HepG2 (cell line): ENCODE measurements around the gene TOP2B. TPM values are rescaled to one million over a fixed set of nuclear protein-coding genes. Genes with fewer than 3 reads are reported as not detected.

Experiments used
- CEBPG ChIP-seq: IDR thresholded peaks from 2 replicates; pipeline ENCODE4 v1.6.1; 2016
- ETV5 ChIP-seq: IDR thresholded peaks from 2 replicates; pipeline ENCODE4 v1.6.1; 2018; ENCODE audit warnings: missing biosample characterization, missing genetic modification reagents, inconsistent platforms, borderline replicate concordance
- FOXP1 ChIP-seq, 2 experiments: fragments of 450-650 bp in 1 of 2; IDR thresholded peaks; 2 replicates each; pipeline ENCODE4 v1.6.1; 2017 to 2018; ENCODE audit warnings: antibody characterized with exemption in 1 of 2
- HDAC1 ChIP-seq: sonication (generic); formaldehyde crosslinking; IDR thresholded peaks from 2 replicates; pipeline ENCODE4 v1.5.1; 2020; ENCODE audit warnings: mild to moderate bottlenecking, missing genetic modification reagents
- HNF4G ChIP-seq, 2 experiments: sonication (generic) in 1 of 2; formaldehyde crosslinking in 1 of 2; IDR thresholded peaks; 2 replicates each; pipeline versions ENCODE4 v1.4.0 to v1.6.1; 2011 to 2020; ENCODE audit warnings: borderline replicate concordance in 2 of 2, low read depth in 2 of 2, mild to moderate bottlenecking in 2 of 2, low read length in 1 of 2, missing genetic modification reagents in 1 of 2, moderate library complexity in 1 of 2
- KAT2B ChIP-seq: fragments of 150-350 bp; IDR thresholded peaks from 2 replicates; pipeline ENCODE4 v1.6.1; 2014; ENCODE audit warnings: low read depth, low read length, borderline replicate concordance
- KMT2B ChIP-seq: IDR thresholded peaks from 2 replicates; pipeline ENCODE4 v1.6.1; 2016; ENCODE audit warnings: missing genetic modification reagents, missing compliant biosample characterization
- MIER3 ChIP-seq: IDR thresholded peaks from 2 replicates; pipeline ENCODE4 v1.6.1; 2016; ENCODE audit warnings: missing compliant biosample characterization, borderline replicate concordance
- POGZ ChIP-seq: sonication (generic); formaldehyde crosslinking; IDR thresholded peaks from 2 replicates; pipeline ENCODE4 v1.4.0; 2020; ENCODE audit warnings: mild to moderate bottlenecking, missing genetic modification reagents
- POLR2AphosphoS5 ChIP-seq: IDR thresholded peaks from 2 replicates; pipeline ENCODE4 v1.6.1; 2012; ENCODE audit warnings: low read depth, low read length
- SALL2 ChIP-seq: sonication (generic); formaldehyde crosslinking; IDR thresholded peaks from 2 replicates; pipeline ENCODE4 v1.8.1; 2023; ENCODE audit warnings: mild to moderate bottlenecking, missing genetic modification reagents, inconsistent platforms
- TOPORS ChIP-seq: sonication (generic); formaldehyde crosslinking; IDR thresholded peaks from 2 replicates; pipeline ENCODE4 v1.8.0; 2023; ENCODE audit warnings: mild to moderate bottlenecking, missing genetic modification reagents
- XBP1 ChIP-seq: sonication (generic); formaldehyde crosslinking; IDR thresholded peaks from 2 replicates; pipeline ENCODE4 v1.5.0; 2020; ENCODE audit warnings: missing genetic modification reagents
- ZFP82 ChIP-seq: sonication (generic); formaldehyde crosslinking; IDR thresholded peaks from 2 replicates; pipeline ENCODE4 v1.5.1; 2020; ENCODE audit warnings: mild to moderate bottlenecking, missing genetic modification reagents, borderline replicate concordance
- ZNF180 ChIP-seq: sonication (generic); formaldehyde crosslinking; IDR thresholded peaks from 2 replicates; pipeline ENCODE4 v1.4.0; 2020; ENCODE audit warnings: low read depth, missing genetic modification reagents, borderline replicate concordance
- ZNF232 ChIP-seq: sonication (generic); formaldehyde crosslinking; IDR thresholded peaks from 2 replicates; pipeline ENCODE4 v1.4.0; 2020; ENCODE audit warnings: missing genetic modification reagents, borderline replicate concordance
- ZNF652 ChIP-seq: IDR thresholded peaks from 2 replicates; pipeline ENCODE4 v1.6.1; 2016; ENCODE audit warnings: low read depth, borderline replicate concordance
- polyA plus RNA-seq, 8 experiments: library from polyadenylated mRNA; depleted of rRNA in 3 of 8; stranded (reverse) in 7 of 8; unstranded in 1 of 8; fragments of >200 nt; fragmentation: Illumina TruSeq in 4 of 8; extraction: Trizol in 4 of 8; gene quantifications; 2 replicates each; pipeline versions ENCODE4 v1.2.1 to v1.2.3, GENCODE V29; 2011 to 2016; ENCODE audit warnings: low read depth in 4 of 8, missing spikeins in 1 of 8, mixed read lengths in 1 of 8; ENCODE audit not compliant: insufficient read depth in 1 of 8
- total RNA-seq, 5 experiments: library from RNA; depleted of rRNA; stranded (reverse); fragments of >200 nt; fragmentation: Illumina TruSeq; extraction: Trizol; gene quantifications; 2 replicates each; pipeline ENCODE4 v1.2.3, GENCODE V29; 2016; ENCODE audit warnings: low read depth in 1 of 5
- TF ChIP-seq, protein P1 (sequence below): sonication (generic); formaldehyde crosslinking; IDR thresholded peaks from 2 replicates; pipeline ENCODE4 v1.4.0; 2020; ENCODE audit warnings: missing genetic modification reagents
- TF ChIP-seq, protein P2 (sequence below), 2 experiments: fragments of 450-650 bp in 1 of 2; sonication (generic) in 1 of 2; formaldehyde crosslinking; IDR thresholded peaks; 2 replicates each; pipeline versions ENCODE4 v1.5.0 to v1.8.0; 2020 to 2022; ENCODE audit warnings: mild to moderate bottlenecking in 1 of 2, missing genetic modification reagents in 1 of 2
- TF ChIP-seq, protein P3 (sequence below): sonication (generic); formaldehyde crosslinking; conservative IDR thresholded peaks from 2 replicates; pipeline ENCODE4 v1.4.0; 2020; ENCODE audit warnings: mild to moderate bottlenecking, missing genetic modification reagents, moderate library complexity
- TF ChIP-seq, protein P4 (sequence below): sonication (generic); formaldehyde crosslinking; IDR thresholded peaks from 2 replicates; pipeline ENCODE4 v1.5.0; 2020; ENCODE audit warnings: mild to moderate bottlenecking, missing genetic modification reagents, borderline replicate concordance

Gene TOP2B
- total and polyA plus RNA-seq, 2 of the 13 experiments (the other 11 are each of a cell fraction or from before 2014, with no cell fraction given) = 27.6 to 88.1 TPM

DNA sequence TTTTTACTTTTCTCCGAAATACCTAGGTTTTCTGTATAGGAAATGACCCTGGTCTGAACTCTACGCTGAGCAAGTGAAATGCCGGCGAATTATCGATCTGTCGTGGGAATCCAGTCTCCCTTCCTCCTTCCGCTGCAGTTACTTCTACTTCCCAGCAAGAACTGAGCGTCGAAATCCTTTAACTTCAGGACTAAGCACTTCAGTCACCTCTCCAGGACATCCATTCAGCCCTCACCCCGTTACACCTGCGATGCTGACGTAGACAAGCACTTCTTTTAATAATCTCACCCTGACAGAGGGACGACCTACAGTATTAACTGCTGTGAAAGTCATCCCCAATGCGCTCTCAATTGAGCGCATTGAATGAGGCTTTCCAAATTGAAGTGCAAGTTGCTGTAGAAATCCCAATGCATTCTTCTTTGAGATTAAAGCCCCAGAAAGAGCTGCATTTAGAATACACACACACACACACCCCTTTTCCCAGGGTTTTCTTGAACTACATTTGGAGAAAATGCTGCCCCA lies 1.3 kb downstream of the TOP2B start (continued):
- TF ChIP-seq KAT2B (peak; percentile 47; the same call in 1 of the 2 replicates), TOPORS (CRISPR knock-in tag) (no peak), MIER3 (CRISPR knock-in tag) (no peak), ETV5 (CRISPR knock-in tag) (peak; percentile 44; the same call in 1 of the 2 replicates), CEBPG (CRISPR knock-in tag) (no peak), HNF4G (IDR thresholded peaks at IDR 0.05; ENCODE audit: borderline replicate concordance, low read depth, low read length) (no peak), HNF4G (CRISPR knock-in tag; IDR thresholded peaks at IDR 0.05; ENCODE audit: borderline replicate concordance, low read depth) (no peak), ZNF180 (CRISPR knock-in tag) (no peak), HDAC1 (CRISPR knock-in tag) (peak; percentile 65), POGZ (CRISPR knock-in tag) (no peak), ZNF652 (CRISPR knock-in tag) (no peak), KMT2B (CRISPR knock-in tag) (peak; percentile 61; the same call in 1 of the 2 replicates), ZFP82 (CRISPR knock-in tag) (no peak), XBP1 (CRISPR knock-in tag) (no peak), SALL2 (CRISPR knock-in tag) (0 out of 2 replicates have a peak, but pooled peaks have one; percentile 56), FOXP1 (IDR thresholded peaks at IDR 0.05) (no peak), FOXP1 (CRISPR knock-in tag; IDR thresholded peaks at IDR 0.05) (no peak), ZNF232 (CRISPR knock-in tag) (no peak), POLR2AphosphoS5 (no peak)
- TF ChIP-seq, protein P1, sequence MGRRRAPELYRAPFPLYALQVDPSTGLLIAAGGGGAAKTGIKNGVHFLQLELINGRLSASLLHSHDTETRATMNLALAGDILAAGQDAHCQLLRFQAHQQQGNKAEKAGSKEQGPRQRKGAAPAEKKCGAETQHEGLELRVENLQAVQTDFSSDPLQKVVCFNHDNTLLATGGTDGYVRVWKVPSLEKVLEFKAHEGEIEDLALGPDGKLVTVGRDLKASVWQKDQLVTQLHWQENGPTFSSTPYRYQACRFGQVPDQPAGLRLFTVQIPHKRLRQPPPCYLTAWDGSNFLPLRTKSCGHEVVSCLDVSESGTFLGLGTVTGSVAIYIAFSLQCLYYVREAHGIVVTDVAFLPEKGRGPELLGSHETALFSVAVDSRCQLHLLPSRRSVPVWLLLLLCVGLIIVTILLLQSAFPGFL (CRISPR knock-in tag) = no peak
- TF ChIP-seq, protein P2, sequence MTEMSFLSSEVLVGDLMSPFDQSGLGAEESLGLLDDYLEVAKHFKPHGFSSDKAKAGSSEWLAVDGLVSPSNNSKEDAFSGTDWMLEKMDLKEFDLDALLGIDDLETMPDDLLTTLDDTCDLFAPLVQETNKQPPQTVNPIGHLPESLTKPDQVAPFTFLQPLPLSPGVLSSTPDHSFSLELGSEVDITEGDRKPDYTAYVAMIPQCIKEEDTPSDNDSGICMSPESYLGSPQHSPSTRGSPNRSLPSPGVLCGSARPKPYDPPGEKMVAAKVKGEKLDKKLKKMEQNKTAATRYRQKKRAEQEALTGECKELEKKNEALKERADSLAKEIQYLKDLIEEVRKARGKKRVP (CRISPR knock-in tag; IDR thresholded peaks at IDR 0.05) = no peak
- TF ChIP-seq, protein P3, sequence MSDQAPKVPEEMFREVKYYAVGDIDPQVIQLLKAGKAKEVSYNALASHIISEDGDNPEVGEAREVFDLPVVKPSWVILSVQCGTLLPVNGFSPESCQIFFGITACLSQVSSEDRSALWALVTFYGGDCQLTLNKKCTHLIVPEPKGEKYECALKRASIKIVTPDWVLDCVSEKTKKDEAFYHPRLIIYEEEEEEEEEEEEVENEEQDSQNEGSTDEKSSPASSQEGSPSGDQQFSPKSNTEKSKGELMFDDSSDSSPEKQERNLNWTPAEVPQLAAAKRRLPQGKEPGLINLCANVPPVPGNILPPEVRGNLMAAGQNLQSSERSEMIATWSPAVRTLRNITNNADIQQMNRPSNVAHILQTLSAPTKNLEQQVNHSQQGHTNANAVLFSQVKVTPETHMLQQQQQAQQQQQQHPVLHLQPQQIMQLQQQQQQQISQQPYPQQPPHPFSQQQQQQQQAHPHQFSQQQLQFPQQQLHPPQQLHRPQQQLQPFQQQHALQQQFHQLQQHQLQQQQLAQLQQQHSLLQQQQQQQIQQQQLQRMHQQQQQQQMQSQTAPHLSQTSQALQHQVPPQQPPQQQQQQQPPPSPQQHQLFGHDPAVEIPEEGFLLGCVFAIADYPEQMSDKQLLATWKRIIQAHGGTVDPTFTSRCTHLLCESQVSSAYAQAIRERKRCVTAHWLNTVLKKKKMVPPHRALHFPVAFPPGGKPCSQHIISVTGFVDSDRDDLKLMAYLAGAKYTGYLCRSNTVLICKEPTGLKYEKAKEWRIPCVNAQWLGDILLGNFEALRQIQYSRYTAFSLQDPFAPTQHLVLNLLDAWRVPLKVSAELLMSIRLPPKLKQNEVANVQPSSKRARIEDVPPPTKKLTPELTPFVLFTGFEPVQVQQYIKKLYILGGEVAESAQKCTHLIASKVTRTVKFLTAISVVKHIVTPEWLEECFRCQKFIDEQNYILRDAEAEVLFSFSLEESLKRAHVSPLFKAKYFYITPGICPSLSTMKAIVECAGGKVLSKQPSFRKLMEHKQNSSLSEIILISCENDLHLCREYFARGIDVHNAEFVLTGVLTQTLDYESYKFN (CRISPR knock-in tag) = no peak
- TF ChIP-seq, protein P4, sequence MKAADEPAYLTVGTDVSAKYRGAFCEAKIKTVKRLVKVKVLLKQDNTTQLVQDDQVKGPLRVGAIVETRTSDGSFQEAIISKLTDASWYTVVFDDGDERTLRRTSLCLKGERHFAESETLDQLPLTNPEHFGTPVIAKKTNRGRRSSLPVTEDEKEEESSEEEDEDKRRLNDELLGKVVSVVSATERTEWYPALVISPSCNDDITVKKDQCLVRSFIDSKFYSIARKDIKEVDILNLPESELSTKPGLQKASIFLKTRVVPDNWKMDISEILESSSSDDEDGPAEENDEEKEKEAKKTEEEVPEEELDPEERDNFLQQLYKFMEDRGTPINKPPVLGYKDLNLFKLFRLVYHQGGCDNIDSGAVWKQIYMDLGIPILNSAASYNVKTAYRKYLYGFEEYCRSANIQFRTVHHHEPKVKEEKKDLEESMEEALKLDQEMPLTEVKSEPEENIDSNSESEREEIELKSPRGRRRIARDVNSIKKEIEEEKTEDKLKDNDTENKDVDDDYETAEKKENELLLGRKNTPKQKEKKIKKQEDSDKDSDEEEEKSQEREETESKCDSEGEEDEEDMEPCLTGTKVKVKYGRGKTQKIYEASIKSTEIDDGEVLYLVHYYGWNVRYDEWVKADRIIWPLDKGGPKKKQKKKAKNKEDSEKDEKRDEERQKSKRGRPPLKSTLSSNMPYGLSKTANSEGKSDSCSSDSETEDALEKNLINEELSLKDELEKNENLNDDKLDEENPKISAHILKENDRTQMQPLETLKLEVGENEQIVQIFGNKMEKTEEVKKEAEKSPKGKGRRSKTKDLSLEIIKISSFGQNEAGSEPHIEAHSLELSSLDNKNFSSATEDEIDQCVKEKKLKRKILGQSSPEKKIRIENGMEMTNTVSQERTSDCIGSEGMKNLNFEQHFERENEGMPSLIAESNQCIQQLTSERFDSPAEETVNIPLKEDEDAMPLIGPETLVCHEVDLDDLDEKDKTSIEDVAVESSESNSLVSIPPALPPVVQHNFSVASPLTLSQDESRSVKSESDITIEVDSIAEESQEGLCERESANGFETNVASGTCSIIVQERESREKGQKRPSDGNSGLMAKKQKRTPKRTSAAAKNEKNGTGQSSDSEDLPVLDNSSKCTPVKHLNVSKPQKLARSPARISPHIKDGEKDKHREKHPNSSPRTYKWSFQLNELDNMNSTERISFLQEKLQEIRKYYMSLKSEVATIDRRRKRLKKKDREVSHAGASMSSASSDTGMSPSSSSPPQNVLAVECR = peak; percentile 30; the same call in 1 of the 2 replicates
